NOMO-1 treated with DMSO at 0.1 percent for 48 hours (cell line): ENCODE results near the gene OXTR.

ENCODE experiments used
- DNase-seq: peaks from one replicate; lab custom pipeline; 2025; ENCODE audit not compliant: unreplicated experiment; lab: John Stamatoyannopoulos, UW

The OXTR gene

GRCh38 chr3:8769088-8769822 is at the start of gene OXTR:
Gene OXTR (minus strand): TSS chr3:8769613. CDS start chr3:8768187, 1,426 bp downstream.
- DNase-seq: peak; percentile 15

DNA sequence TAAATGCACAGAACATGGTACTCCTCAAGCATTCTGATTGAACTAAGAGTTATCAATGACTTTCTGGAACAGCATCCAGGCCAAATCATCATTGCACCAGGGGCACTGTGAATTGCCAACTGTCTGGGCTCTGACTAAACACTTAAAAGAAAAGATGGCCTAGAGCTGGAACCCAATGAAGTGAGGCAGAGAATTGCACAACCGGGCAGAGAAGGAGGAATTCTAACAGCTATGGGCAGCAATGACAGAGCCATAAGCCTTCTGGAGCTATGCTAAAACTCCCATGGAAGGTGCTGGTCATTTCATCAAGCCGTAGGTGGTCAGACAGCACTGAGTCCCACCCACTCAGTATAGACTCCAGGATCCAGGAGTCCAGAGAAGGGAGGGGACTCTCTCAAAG is 48.1 kb upstream of the OXTR start:
- DNase-seq: no peak

DNA sequence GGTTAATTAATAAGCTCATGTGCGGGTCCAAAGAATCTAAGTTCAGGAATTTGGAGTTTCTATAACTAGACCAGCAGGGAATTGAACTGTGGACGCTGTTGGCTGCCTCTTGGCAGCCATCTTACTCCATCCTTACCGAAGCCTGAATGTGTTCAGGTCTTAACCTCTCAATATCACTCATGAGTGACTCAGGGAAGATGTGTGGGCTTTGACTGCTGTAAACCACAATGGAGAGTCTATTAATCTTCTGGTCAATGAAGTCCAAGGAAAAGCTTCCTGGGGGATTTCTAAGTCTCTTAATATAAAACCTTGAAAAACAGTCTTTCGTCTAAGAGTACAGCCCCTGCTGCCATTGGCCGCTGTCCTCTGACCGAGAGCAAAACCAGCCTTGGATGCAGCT is 46.7 kb upstream of the OXTR start:
- DNase-seq: no peak

- DNase-seq: no peak
Observed at GRCh38 chr3:8813411-8813810, 44.0 kb upstream of the OXTR start.

GRCh38 chr3:8810561-8810960 is 41.1 kb upstream of the OXTR start:
- DNase-seq: no peak

GRCh38 chr3:8805774-8806173 is 36.4 kb upstream of the OXTR start:
- DNase-seq: no peak

DNA sequence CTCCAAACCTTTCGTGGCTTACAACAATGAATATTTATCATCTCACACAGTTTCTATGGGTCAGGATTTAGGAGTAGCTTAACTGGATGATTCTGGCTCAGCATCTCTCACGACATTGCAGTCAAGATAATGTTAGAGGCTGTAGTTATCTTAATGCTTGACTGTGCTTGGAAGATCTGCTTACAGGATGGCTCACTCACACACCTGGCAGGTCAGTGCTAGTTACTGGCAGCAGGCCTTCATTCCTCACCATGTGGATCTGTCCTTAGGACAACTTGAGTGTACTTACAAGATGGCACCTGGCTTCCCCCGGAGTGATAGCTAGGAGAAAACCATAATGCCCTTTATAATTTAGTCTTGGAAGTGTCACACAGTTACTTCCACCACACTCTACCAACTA is 32.8 kb upstream of the OXTR start:
- no peak for DNase-seq

DNA sequence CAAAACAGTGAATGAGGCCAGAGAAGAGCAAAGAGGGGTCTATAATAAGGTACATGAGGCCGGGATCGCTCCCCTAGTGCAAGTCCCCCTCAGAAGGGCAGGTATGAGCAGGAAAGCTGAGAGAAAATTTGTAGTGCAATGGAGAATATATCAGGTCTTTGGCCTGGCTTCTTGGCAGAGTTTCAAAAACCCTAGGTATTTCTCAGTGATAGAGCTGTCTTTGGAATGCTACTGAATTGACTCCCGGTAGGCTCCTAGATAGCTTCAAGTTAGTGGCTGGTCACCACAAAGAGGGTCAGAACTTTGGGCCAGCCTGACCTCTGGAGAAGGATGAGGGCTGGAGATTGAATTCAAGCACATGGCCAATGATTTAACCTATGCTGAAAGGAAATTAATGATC is 30.6 kb upstream of the OXTR start:
- no peak for DNase-seq

- no peak for DNase-seq
Observed at GRCh38 chr3:8794247-8794646, 24.8 kb upstream of the OXTR start.

GRCh38 chr3:8793242-8793641 is 23.8 kb upstream of the OXTR start:
- no peak for DNase-seq

DNA sequence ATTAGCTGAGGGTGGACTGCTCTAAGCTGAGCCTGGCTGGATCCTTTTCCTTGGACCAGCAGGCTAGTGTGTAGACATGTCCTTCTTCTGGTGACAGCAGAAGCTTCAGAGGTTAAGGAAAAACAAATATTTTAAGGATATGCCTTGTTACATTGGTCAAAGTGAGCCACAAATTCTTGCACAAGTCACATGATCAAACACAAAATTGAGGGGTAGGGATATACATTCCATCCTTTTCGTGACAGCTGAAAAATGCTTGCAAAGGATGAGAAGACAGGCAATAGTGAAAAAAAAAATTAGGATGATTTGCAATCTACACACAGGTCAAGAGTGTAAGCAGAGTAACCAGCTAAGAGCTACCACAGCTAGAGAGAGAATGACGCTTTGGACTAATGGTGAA is 21.1 kb upstream of the OXTR start:
- DNase-seq: no peak

- no peak for DNase-seq
Observed at GRCh38 chr3:8784676-8785435, 15.4 kb upstream of the OXTR start.

GRCh38 chr3:8780279-8780678 is 10.9 kb upstream of the OXTR start:
- DNase-seq: no peak

- no peak for DNase-seq
Observed at GRCh38 chr3:8778475-8778874, 9.1 kb upstream of the OXTR start.

GRCh38 chr3:8777978-8778267 is 8.5 kb upstream of the OXTR start:
- no peak for DNase-seq

DNA sequence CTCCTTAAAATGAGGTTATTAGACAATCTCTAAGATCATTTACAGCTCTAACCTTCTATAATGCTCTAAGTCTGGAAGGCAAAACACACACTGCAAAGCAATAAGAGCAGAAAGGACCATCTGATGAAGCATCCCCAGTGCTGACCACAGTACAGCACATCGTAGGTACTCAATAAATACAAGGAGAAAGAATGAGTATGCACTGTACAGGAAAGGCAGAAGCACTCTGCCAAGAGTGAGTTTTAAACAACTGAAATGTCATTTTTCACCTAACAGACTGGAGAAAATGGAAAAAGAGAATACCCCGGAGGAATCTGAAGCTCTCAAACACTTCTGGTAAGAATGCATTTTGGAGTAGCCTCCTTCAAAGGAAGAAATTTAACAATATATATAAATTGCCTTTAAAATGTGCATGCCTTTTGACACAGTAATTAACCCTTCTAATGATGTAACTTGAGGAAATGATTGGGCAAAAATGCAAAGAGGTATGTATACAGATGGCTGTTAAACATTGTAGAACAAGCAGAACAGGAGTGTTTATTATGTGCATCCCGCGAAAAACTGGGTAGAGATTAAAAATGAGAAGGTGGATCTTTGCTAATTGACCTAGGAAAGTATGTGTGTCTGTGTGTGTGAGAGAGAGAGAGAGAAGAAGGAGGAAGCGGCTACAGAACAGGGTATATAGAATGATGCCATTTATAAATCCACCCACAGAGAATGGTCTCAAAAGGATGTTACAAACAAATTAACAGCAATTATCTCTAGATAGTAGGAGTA is 8.0 kb upstream of the OXTR start:
- DNase-seq: no peak

DNA sequence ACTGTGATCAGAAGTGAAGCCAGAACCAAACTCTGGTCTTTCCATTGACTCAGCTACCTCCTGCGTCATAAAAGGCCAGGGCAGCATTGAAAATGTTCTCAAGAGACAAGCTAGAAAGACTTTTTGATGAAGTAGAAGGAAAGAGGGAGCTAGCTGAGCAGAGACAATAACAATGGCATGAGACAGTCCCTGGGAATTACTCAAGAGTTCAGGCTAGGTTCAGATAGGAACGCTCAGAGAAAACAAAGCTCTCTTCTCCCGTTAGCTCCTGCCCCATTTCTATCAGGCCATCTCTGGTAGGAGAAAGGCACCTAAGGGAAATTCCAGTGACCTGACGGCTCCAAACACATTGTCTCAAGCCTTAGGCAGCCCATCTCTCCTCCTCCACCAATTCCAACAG is 7.0 kb upstream of the OXTR start:
- no peak for DNase-seq

DNA sequence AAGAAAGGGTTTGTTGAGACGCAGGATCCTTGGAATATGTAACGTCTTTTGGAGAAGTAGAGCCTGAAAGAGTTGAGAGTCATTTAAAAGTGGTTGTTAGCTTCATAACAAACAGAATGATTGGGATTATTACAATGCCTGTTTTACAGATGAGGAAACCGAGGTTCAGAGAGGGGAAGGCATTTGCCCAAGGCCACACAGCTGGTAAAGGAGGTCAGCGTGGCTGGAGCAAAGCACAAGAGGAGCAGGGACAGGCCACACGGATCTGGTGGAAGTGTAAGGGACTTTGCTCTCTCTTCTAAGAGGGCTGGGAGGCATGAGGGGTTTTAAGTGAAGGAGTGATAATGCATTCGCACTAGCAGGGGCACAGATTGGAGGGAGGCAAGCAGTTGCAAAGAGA is 6.2 kb upstream of the OXTR start:
- no peak for DNase-seq

DNA sequence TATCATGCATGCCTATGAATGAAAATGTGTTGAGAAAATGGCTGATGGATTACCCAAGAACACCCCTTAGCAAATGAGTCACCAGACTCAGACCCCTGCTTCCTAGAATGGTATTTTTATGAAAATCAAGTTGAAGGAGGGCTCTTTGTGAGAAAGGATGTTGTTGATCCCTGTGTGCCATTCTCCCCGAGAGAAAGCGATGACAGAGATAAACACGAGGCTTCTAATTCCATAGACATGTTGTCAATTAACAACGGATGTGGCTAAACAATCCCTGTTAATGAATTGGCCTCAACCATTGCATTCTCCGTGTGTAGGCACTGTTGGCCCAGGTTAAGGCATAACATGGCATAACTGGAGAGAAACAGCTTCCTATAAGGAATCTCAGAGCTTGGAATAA is 5.8 kb upstream of the OXTR start:
- DNase-seq: no peak

GRCh38 chr3:8773941-8774542 is 4.6 kb upstream of the OXTR start:
- no peak for DNase-seq

DNA sequence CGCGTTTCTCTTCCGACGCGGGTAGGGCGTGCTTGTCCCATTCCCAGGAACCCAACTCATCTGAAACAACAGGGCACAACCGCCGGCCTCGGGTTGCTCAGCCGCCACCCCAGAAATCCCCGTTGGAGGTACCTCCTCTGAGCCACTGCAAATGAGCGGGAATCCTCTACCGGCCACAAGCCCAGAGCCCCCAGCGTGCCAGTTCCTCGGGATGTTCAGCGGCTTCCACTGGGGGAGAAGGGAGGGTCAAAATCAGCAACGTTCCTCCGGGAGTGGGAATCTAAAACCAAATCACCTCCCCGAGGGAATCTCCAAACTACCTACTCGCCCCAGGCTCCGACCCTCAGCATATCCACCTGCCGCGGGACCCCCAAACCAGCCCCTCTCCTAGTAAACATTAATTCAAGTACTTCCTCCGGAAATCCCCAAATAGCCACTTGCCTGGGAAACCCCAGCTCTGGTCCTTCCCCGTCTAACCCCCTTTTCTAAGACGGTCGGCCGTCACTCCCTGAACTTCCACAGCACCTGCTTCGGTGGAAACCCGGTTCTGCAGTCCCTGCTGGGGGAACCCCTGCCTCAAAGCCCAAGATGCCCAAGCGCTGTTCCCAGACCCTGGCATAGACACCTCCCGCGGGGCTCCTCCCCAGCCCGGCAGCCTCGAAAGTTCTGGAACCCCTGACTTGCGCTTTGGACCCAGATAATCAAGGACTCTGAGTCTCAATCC is 887 bp downstream of the OXTR start:
- no peak for DNase-seq
